Raji (cell line): ENCODE data around the gene SUCLG1.
A peak's percentile ranks its signal among the peaks of the same experiment; 100 is the strongest.

Source experiments
- POLR2A ChIP-seq: IDR thresholded peaks from 2 replicates; pipeline ENCODE4 v1.6.1; 2011; ENCODE audit warnings: low read depth, low read length, control low read depth; ENCODE audit not compliant: insufficient read depth

Gene SUCLG1

GRCh38 chr2:84459018-84459943, at the start of gene SUCLG1:
SUCLG1 (minus strand) TSS chr2:84459280; CDS start chr2:84459269, 11 bp downstream.
- TF ChIP-seq POLR2A: peak; percentile 74

DNA sequence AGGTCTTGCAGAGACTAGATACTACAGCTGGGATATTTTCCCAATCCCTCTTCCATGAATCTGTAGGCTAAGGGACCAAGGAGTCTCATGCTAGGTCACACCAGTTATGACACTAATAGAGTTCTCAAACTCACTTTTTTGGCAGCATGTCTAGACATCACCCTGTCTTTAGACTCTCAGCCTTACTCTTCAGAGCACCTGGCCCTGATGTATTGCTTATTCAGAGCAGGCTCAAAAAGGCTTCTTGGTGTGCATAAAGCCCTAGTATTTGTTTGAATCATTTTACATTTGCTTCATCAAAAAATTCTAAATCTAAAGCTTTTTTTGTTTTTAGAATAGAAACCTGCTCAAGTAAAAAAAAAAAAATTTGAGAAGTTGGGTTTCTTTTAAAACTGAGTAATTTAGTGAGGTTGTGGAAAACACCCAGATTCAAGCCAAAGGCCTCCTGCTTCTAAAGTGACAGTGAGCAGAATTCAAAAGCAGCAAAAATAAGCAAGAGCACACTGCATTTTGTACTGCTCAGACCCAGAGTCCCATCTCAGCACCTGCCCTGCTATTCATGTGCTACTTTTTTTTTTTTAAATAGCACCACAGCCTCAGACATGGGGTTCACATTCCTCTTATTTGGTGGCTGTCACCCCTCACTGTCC, 39.2 kb upstream of the SUCLG1 start:
- TF ChIP-seq POLR2A: no peak

DNA sequence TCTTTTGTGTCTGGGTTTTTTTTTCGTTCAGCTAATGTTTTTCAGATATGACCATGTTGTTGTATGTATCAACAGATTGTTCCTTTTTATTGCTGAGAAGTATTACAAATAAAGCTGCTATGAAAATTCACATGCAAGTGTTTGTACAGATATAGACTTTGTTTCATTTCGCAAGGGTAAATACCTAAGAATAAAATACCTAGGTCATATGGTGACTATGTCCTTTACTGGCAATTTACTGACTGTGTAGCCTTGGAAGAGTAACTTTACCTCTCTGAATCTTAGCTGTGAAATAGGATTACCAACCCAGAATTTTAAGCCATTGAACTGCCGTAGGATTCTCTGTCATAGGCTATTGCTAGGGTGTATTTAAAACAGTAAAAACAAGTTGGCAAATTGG, 38.2 kb upstream of the SUCLG1 start:
- no peak for TF ChIP-seq POLR2A

DNA sequence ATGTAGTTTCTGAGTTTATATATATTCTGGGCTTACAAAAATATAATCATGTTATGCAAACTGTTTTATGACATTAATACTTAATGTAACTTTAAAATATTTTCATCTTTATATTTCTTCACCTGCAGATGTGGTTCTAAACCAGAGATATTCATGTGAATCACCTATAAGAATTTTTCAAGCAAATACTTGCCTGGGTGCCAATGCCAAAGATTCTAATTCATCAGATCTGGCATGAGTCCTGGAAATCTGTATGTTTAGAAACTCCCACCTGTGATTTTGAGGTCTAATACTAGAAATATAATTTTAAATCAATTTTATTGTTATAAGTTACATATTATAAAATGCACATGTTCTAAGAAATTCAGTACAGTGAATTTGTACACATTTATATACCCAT, 37.3 kb upstream of the SUCLG1 start:
- no peak for TF ChIP-seq POLR2A

DNA sequence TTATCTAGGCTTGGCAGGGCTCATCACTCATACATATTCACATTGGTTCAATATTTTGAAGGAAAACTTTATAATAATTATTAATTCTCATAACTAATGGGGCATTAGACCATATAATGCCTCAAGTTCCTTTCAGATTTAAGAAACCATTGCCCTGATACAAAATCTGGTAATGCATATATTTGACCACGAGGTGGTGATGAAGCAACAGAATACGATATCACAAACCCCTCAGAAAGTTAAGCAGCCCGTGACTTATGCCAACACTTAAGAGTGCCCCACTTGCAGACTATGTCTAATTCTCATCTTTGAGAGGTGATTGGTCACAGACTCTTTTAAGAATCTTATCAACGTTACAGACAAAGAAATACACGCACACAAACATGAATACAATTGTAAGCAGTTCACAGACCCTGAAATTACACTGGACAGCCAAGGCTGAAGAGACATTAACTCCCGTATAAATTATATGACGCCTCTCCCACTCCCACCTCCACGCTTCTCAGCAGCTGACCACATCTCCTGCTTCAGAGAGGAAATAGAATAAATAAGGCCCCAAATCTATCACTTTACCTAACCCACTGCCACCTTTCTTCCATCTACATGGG, 36.6 kb upstream of the SUCLG1 start:
- TF ChIP-seq POLR2A: no peak

DNA sequence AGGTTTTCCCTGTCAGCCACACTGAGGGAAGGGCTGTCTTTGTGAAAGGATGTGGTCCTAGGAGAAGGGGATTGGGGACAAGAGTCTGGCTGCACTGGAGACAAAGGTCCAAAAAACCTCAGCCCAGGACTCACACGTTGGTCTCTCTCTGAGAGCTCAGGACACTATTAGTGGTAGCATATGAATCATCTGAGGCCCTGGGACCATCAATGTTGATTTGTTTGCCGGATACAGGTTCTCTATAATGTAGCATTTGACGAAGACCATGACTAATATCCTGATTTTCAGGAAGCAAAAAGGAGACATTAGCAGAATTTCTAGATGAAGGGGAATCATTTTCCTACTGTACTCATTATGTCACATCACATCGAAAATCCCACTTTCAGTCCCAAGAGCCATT, 35.0 kb upstream of the SUCLG1 start:
- TF ChIP-seq POLR2A: no peak

DNA sequence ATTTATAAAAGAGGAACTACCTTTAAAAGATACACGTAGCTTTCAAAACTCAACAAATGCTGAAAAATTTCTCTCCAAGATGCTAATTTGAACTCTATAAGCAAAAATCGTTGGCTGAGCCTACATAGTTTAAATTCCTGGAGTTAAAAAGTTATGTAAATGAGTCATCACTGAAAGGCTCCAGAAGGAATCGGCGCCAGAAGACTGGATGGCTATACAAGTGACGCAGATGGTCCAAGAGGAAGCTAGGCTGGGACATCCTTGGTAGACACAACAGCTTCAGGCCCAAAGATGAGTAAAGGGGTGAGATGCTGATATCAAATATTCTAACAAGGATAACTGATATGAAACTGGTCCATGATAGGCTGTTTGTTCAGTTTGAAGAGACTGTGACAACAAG, 34.4 kb upstream of the SUCLG1 start:
- no peak for TF ChIP-seq POLR2A

DNA sequence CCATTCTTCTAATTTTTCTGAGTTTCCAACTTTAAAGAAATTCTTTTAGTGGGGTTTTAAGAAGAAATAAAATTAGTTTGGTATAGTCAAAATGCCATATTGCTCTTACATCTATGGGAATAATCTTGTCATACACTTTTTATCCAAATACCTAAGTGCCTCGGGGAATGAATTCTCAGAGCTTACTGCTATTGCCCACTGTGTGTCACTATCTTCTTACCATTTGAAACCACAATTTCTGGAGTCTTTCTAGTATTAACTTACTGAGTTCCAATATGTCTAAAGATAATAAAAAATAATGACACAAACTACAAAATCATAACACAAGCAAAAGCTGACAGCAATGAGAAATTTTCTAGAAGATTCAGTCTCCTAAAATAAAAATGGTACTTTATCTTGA, 33.5 kb upstream of the SUCLG1 start:
- TF ChIP-seq POLR2A: no peak

DNA sequence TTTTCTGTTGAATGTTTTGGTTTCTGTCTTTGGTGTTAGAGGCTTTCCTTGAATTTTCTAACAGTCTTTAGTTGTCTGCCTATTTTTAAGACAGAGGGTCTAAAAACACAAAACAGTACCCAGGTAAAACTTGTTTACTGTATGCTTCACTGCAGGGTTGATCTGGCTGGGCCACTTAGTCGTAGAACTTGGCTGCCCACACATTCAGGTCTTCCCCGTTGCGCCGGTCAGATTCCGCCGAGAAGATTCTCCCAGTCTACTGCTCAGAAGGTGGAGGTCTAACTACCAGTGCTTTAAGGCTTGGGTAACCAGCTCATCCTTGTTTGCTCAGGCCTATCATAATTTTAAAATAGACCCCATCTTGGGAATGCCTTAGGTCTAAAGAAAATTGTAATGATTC, 32.7 kb upstream of the SUCLG1 start:
- TF ChIP-seq POLR2A: no peak

DNA sequence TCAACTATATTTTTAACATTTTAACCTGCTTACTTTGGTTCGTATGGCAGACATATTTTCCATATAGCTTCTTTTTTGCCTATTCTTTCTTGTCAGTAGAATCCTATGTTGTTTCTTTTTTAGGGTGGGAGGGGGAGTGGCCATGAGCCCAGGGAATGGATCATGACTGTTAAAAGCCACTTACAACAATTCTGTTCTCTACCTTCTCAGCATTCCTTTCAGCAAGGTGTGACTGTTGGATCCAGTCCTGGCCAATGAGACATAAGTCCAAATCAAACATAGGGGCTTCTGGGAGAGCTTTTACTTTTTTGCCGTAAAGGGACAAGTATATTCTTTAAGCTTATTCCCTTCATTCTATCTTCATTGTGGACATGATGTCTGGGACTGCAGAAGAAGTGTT, 32.2 kb upstream of the SUCLG1 start:
- no peak for TF ChIP-seq POLR2A

- no peak for TF ChIP-seq POLR2A
These were observed 28.4 kb upstream of the SUCLG1 start for GRCh38 chr2:84487298-84487996.

DNA sequence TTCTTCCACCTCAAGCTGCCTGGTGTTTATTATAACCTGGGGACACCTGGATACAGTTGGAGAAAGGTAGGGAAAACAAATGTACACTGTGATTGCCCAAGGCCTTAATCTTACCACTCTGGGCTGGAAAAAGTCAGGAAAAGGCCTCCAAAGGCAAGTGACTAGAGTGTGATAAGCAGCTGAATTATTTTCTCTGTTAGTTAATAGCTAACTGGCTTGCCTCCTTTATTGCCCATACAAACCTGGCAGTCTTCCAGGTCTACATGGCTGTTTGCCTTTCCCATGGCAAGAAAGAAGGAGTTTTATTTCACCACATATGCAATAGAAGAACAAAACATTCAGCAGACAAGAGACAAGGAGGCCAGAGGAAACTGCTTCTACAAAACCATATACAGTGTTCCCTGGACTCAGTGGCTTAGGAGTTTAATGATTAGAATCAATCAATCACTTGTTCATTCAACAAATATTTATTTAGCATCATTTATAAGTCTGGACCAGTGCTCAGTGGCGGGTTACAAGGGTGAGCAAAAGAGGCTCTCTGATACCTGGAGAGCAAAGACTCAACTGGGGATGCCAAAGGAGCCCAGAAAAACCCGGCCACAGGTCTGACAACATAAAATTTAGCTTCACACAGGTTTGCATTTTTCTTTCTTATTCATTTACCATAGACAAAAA, 27.5 kb upstream of the SUCLG1 start:
- no peak for TF ChIP-seq POLR2A

DNA sequence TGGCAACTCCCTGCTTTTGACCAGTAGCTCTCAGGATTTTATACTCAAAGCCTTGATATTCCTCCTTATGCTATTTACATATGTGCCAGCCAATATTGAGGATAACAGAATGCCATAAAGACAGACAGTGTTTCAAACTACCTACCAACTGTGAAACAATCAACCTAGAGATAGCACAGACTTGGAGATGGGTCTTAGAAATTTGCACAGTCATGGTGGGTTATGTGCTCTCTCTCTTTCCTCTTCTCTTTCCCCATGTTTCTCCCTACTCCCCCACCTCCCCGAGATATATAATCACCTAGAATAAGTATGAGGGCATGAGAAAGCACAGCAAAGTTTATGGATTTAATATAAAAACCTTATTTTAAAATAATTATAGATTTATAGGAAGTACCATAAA, 24.2 kb upstream of the SUCLG1 start:
- no peak for TF ChIP-seq POLR2A

DNA sequence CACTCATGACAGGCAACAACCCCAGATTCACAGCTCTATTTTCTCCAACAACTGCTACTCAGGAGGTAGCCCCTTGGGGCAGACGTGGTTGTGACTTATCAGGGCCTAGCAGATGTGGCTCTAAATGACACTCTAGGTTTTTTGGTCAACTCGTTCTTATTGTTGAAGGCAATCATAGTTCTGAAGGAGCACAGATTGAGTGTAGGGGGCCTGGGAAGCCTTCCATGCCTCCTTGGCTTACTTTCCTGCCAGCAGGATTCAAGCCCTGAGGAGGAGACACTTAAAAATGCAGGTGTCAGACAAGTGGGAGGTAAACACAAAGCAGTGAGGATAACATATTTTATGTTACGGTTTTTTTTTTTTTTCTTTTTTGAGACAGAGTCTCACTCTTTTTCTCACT, 23.5 kb upstream of the SUCLG1 start:
- TF ChIP-seq POLR2A: no peak

GRCh38 chr2:84481702-84482101, 22.6 kb upstream of the SUCLG1 start:
- TF ChIP-seq POLR2A: no peak
